ENCODE data around the gene SARDH. TPM values are rescaled to one million over a fixed set of nuclear protein-coding genes. Genes with fewer than 3 reads are reported as not detected.

The SARDH gene
- total RNA-seq, 2 donors from 2014 or later: 2.7 to 2.8 TPM

GRCh38 chr9:133734590-133735414 is 3.4 kb downstream of the SARDH start:
- no peak overlapping the region for H3K27ac Mint-ChIP-seq
- ATAC-seq (replicated peaks): no peak
- H3K4me1 Mint-ChIP-seq: no peaks in the 10 kb centered on the region
- H3K27me3 Mint-ChIP-seq: no peaks in the 10 kb centered on the region
- no peaks in the 10 kb centered on the region for H3K9me3 Mint-ChIP-seq
- no peaks in the 10 kb centered on the region for H3K36me3 Mint-ChIP-seq (ENCODE audit: low read depth)
- no peak overlapping the region for H3K4me3 Mint-ChIP-seq

GRCh38 chr9:133733796-133734533 is 4.2 kb downstream of the SARDH start:
- Mint-ChIP-seq H3K4me3 (no peak overlapping the region), H3K9me3 (no peaks in the 10 kb centered on the region), H3K36me3 (ENCODE audit: low read depth) (no peaks in the 10 kb centered on the region), H3K27ac (no peak overlapping the region), H3K4me1 (no peaks in the 10 kb centered on the region), H3K27me3 (peaks cover under 1% of the 10 kb centered on the region)
- ATAC-seq (replicated peaks): no peak

- Mint-ChIP-seq H3K4me3 (no peak overlapping the region), H3K9me3 (no peaks in the 10 kb centered on the region), H3K27me3 (peaks cover 7% of the 10 kb centered on the region)
Observed at GRCh38 chr9:133733421-133733795, 4.7 kb downstream of the SARDH start.

GRCh38 chr9:133732639-133733408 is 5.3 kb downstream of the SARDH start:
- H3K9me3 Mint-ChIP-seq: no peaks in the 10 kb centered on the region
- no peaks in the 10 kb centered on the region for H3K4me1 Mint-ChIP-seq
- H3K36me3 Mint-ChIP-seq (ENCODE audit: low read depth): no peaks in the 10 kb centered on the region
- no peak overlapping the region for H3K4me3 Mint-ChIP-seq
- H3K27me3 Mint-ChIP-seq: peaks cover 7% of the 10 kb centered on the region
- H3K27ac Mint-ChIP-seq: no peak overlapping the region
- no peak for ATAC-seq (replicated peaks)

More at GRCh38 chr9:133733421-133733795, 4.7 kb downstream of the SARDH start:
- Mint-ChIP-seq H3K36me3 (ENCODE audit: low read depth) (no peaks in the 10 kb centered on the region), H3K27ac (no peak overlapping the region), H3K4me1 (no peaks in the 10 kb centered on the region)
- ATAC-seq (replicated peaks): no peak

- Mint-ChIP-seq H3K27me3 (peaks cover 7% of the 10 kb centered on the region), H3K9me3 (no peaks in the 10 kb centered on the region), H3K36me3 (ENCODE audit: low read depth) (no peaks in the 10 kb centered on the region), H3K4me1 (no peaks in the 10 kb centered on the region), H3K4me3 (no peak overlapping the region), H3K27ac (no peak overlapping the region)
- ATAC-seq (replicated peaks): no peak
Observed at GRCh38 chr9:133731876-133732638, 6.1 kb downstream of the SARDH start.

- no peak overlapping the region for H3K4me3 Mint-ChIP-seq
- no peak for ATAC-seq (replicated peaks)
- H3K27me3 Mint-ChIP-seq: peaks cover 11% of the 10 kb centered on the region
- no peaks in the 10 kb centered on the region for H3K9me3 Mint-ChIP-seq
- H3K36me3 Mint-ChIP-seq (ENCODE audit: low read depth): no peaks in the 10 kb centered on the region
- H3K4me1 Mint-ChIP-seq: peaks cover 6% of the 10 kb centered on the region
- H3K27ac Mint-ChIP-seq: no peak overlapping the region
Observed at GRCh38 chr9:133730994-133731715, 7.0 kb downstream of the SARDH start.

GRCh38 chr9:133729617-133730281 is 8.4 kb downstream of the SARDH start:
- Mint-ChIP-seq H3K27me3 (peaks cover 14% of the 10 kb centered on the region), H3K27ac (no peak overlapping the region), H3K4me3 (no peak overlapping the region), H3K36me3 (ENCODE audit: low read depth) (no peaks in the 10 kb centered on the region), H3K4me1 (peaks cover 6% of the 10 kb centered on the region), H3K9me3 (no peaks in the 10 kb centered on the region)
- ATAC-seq (replicated peaks): no peak

GRCh38 chr9:133728856-133729616 is 9.1 kb downstream of the SARDH start:
- no peak for ATAC-seq (replicated peaks)
- H3K27me3 Mint-ChIP-seq: peaks cover 17% of the 10 kb centered on the region
- H3K4me3 Mint-ChIP-seq: no peak overlapping the region
- H3K4me1 Mint-ChIP-seq: peaks cover 6% of the 10 kb centered on the region
- H3K36me3 Mint-ChIP-seq (ENCODE audit: low read depth): no peaks in the 10 kb centered on the region
- H3K9me3 Mint-ChIP-seq: no peaks in the 10 kb centered on the region
- H3K27ac Mint-ChIP-seq: no peak overlapping the region

- Mint-ChIP-seq H3K4me1 (peaks cover 6% of the 10 kb centered on the region), H3K9me3 (no peaks in the 10 kb centered on the region), H3K36me3 (ENCODE audit: low read depth) (no peaks in the 10 kb centered on the region), H3K4me3 (no peak overlapping the region), H3K27me3 (peaks cover 20% of the 10 kb centered on the region), H3K27ac (no peak overlapping the region)
- no peak for ATAC-seq (replicated peaks)
Observed at GRCh38 chr9:133727876-133728441, 10.2 kb downstream of the SARDH start.

GRCh38 chr9:133727277-133727875 is 10.8 kb downstream of the SARDH start:
- H3K27me3 Mint-ChIP-seq: peaks cover 20% of the 10 kb centered on the region
- H3K4me3 Mint-ChIP-seq: no peak overlapping the region
- no peaks in the 10 kb centered on the region for H3K36me3 Mint-ChIP-seq (ENCODE audit: low read depth)
- H3K9me3 Mint-ChIP-seq: no peaks in the 10 kb centered on the region
- no peak overlapping the region for H3K27ac Mint-ChIP-seq
- peaks cover 6% of the 10 kb centered on the region for H3K4me1 Mint-ChIP-seq
- peak; percentile 11 for ATAC-seq (replicated peaks)

GRCh38 chr9:133726401-133727276 is 11.5 kb downstream of the SARDH start:
- H3K27me3 Mint-ChIP-seq: peaks cover 20% of the 10 kb centered on the region
- H3K4me1 Mint-ChIP-seq: peaks cover 6% of the 10 kb centered on the region
- peak; percentile 59 for ATAC-seq (replicated peaks)
- no peaks in the 10 kb centered on the region for H3K9me3 Mint-ChIP-seq
- H3K36me3 Mint-ChIP-seq (ENCODE audit: low read depth): no peaks in the 10 kb centered on the region
- H3K27ac Mint-ChIP-seq: no peak overlapping the region
- no peak overlapping the region for H3K4me3 Mint-ChIP-seq
